Activated CD8-positive, alpha-beta memory T cell treated with anti-CD3 and anti-CD28 coated beads, Interleukin-2, amount 50 U/mL, for 24 hours (primary cell): ENCODE data around the gene MTREX.

Experiments
- DNase-seq: peaks from one replicate; pipeline ENCODE4 v3.0.0-alpha.2; 2020; ENCODE audit errors: extremely low read depth

Gene MTREX

DNA sequence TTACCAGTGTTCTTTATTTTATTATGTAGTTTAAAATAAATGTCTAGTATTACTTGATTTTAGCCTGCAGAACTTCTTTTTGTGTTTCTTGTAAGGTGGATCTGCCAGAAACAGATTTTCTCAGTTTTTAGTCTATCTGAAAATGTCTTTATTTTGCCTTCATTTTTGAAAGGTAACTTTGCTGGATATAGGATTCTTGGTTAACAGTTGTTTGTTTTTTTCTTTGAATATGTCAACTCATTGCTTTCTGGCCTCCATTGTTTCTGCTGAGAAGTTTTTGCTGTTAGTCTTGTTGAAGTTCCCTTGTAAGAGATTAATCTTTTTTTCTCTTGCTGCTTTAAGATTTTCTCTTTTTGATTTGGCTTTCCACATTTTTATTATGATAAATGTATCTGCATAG is 75.5 kb downstream of the MTREX start:
- no peak for DNase-seq

DNA sequence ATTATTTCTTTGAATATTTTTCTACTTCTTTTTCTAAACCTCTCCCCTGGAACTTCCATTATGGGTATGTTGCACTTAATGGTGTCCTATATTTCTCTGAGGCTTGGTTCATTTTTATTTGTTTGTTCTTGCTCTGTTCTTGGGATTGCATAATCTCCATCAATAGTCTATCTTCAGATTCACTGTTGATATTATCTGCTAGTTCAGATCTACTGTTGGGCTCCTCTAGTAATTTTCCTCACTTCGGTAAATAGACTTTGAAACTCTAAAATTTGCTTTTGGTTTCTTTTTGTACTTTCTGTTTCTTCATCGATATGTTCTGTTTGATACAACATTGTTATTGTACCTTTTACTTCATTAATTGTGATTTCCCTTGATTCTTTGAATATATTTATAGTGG is 76.3 kb downstream of the MTREX start:
- DNase-seq = no peak

DNA sequence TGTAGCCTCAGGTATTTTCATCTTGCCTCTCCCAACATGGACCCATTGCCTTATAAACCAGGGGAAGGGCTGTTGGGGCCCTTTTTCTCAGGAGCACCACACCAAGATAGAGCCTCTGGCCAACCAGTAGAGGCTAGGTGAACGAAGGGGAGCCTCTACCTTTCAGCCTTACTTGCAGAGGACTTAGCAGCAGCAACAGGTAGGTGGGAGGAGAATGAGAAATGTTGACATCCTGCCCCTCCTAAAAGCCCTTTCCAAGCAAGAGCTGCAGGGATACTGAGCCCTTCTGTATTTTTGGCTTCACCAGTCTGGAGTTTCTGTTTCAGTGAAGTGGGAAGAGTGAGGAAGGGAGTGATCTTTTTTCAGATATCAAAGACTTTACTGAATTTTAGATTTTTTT is 77.4 kb downstream of the MTREX start:
- no peak for DNase-seq

DNA sequence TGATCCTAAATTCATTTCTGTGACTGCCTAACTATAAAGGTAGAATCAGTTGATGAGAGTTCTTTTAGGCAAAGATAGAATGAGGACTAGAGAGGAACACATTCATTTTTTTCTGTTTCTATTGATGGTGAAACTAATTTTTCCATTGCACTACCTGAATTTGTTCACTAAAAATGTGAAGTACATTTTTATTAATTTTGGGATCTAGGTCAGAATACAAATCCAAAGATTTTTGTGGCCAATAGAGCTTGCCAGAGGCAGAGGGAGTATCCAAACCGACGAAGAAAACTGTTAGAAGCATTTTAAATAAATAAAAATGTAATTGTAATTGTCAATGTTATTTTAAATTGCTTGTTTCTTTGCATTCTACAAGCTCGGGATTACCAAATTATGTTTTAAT is 78.1 kb downstream of the MTREX start:
- DNase-seq = no peak

DNA sequence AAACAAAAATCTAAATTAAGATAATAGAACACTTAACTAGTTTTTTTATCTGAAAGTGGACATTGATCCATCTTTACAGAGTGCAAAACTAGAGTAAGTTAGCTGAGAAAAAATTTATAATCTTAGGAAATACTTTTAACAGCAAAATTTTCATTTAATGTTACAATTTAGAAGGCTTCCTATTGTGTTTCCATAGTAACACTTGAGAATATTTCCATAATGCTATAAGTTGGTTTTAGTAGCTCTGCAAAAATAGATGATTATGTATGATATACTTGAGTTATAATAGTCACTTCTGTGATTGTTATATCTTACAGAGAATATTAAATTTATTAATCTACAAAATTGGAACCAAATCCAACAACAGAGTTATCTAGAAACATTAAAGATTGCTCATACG is 78.6 kb downstream of the MTREX start:
- no peak for DNase-seq

DNA sequence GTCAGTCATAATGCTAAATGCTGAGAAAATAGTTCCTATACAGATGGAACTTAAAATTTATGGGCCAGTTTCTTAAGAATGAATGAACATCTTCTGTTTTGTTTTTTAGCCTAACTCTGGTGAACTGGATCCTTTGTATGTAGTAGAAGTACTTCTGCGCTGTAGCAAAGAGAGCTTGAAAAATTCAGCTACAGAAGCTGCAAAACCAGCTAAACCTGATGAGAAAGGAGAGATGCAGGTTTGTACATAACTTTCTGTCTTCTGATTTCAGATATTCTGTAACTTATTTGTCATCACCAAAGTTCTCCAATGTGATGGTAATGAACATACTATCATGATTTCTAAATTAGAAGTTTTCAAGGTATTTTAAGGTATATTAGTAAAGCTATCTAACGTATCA is 80.1 kb downstream of the MTREX start:
- no peak for DNase-seq

DNA sequence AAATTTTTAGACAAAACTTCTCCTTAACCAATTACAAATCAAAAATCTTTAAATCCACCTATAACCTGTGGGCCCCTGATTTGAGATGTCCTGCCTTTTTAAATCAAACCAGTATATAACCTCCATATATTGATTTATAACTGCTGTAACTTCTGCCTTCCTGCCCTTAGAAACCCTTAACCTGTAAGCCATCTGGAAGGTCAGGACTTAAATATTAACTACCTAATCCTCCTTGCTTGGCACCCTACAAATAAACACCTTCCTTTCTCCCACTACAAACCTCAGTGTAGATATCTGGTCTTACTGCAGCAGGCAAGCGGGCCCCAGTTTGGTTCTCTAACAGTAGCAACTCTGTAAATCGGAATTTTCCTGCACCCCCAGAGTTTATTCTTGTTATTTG is 83.9 kb downstream of the MTREX start:
- DNase-seq = no peak

DNA sequence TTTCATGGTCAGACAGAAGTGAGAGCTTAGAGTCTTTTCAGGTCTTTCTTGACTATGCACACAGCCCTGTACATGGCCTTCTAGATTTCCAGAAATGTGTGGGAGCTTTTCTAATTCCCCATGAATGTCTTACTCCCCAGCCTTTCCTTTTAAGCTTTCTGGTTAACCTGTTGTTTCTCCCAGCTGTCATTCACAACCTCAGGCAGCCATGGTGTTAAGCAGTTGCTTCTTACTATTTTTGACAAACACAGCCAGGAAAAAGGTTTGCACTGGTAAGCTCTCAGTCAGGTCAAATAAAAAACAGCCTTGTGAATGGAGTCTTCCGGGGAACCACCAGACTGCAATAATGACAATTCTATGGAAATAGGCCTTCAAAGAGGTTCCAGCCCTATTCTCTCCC is 84.9 kb downstream of the MTREX start:
- no peak for DNase-seq

DNA sequence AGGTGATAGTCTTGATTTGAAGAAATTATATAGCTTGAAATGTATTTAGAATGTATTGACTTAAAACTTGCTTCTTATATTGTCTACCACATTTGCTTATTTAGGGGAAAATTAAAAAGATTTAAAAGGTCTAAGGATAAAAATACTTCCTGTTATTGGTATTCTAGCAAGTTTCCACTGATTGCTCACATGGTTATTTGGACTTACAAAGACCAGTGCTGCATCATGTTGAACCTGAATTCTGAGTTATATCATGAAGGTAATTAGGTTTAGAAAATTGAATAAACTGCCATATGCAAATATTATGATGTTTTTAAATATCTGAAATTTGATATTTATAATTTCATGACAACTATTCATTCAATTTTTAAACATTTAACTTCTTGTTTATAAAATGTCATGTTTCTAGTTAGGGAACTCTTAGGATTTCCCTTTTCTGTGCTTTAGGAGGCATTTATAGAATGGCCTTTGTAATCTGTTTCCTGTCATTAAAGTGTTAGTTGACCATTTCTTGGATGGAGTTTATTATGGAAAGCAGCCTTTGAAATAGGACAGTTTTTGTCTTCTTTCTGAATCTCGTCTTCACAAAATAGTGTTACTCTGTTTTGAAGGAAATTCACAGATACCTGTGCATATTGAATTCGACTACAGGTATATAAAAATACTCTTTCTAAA is 85.8 kb downstream of the MTREX start:
- no peak for DNase-seq

DNA sequence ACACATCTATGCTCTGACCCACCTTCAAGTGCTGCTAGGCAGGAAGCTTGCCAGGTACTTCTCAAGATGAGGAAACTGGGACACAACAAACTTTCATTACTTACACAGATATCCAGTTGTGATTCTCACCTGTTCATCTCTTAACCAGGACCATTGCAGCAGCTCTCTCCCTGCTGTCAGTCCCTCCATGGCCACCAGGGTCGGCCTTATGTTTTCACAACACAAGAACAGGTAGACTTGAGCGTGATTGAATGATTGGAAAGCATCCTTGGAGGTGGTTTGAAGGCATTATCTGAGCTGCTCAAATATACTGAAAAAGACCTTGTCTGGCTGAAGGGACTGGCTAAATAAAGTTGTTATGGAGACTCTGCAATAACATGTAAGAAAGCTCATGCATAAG is 94.4 kb downstream of the MTREX start:
- DNase-seq = no peak

DNA sequence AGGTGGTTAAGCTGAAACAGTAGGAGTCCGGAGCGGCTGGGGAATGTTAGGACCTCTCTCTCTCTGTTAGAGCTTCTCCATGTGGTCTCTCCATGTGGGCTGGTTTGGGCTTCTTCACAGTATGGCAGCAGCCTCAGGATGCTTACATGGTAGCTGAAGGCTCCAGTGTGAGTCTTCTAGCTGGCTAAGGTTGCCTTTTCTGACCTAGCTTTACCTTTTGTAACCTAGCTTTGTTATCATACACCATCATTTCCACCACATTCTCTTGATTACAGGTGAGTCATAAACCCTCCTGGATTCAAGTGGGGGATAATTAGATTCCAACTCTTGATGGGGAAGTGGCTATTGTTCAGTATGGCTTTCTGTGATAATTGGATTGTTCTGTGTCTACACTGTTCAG is 98.5 kb downstream of the MTREX start:
- no peak for DNase-seq

DNA sequence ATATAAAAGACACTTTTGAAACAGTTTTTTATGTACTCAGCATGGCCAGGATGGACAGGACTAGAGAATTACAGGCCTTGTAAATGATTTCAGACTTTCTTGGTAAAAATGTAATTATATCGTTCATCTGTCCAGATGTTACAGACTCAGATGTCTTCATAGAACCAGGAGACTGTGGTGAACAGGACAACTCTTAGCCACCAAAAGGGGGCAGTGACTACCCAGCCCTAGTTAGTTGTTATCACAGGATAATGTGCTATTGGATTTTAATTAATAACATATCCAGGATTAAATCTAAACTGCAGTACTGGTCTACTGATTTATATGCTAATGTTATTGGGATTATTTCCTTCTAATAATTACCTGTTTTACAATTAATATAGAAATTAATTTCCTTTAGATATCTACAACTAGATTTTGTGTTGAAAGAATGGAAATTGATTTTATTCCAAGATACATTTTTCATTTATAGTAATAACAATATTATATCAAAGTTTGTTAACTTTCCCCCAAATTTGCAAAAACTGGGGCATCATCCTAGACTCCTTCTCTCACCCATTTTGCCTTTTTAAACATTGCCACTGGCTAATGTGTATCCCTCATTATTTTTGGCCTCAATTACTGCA is 99.4 kb downstream of the MTREX start:
- DNase-seq = no peak

DNA sequence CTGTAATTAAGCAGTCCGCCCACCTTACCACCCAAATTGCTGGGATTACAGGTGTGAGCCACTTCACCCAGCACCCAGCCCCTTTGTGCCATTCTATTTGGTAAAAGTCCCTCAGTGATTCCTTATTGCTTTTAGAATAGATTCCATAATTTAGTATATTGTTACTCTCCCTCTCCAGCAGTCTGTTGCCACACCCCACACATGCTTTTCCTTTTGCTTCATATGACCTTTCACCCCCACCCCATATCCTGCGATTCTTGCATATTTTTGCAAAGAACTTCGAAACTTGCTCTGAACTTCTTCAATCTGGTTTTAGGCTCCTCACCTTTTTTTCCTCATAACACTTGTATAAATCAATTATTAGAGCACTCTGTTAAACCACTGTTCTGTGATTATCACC is 100.2 kb downstream of the MTREX start:
- no peak for DNase-seq

DNA sequence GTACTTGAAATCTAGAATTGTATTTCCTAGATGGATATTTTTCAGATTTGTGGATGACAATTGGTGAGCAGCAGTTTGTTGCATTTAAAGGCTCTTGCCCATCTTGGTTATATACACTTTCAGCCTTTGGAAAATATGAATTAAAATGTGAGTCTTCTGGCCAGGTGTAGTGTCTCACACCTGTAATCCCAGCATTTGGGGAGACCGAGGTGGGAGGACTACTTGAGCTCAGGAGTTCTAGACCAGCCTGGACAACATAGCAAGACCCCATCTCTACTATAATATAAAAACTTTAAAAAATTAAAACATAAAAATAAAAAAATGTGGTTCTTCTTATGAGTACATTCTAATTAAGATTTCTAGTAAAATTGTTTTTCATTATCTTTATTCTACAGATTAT is 102.0 kb downstream of the MTREX start:
- DNase-seq = no peak

DNA sequence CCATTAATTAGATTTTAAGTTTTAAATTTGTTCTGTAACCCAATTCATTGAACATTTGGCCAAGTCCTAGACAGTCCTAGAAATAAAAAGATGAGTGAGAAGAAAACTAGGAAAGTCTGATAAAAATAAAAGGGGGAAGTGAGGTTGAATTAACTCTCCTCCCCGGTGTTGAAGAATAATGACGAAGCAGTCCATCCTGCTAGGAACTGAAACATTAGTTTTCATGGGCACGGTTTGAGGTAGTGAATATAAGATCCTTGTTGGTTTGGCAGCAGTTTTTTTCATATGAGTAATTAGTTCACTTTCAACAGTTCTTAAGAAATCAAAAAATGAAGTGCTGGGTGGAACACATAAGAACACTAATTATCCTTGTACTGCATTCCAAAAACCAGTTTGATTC is 103.1 kb downstream of the MTREX start:
- DNase-seq = no peak

DNA sequence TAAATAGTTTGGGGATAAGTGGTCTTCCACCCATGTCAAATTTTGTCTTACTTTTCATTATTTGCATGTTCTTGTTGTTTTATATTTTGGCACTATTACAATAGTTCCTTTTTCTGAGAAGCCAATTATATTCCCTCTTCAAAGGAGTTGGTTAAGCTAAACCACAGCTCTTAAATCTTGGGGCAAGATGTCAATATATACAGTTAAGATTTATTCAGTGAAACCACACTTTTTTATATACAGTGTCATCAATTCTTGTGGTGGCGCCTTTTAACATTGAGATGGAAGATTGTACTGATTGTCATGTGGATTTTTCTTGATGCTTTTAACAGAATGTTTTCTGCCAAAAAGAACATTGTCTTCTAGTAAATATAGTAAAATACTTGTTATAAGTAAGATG is 104.1 kb downstream of the MTREX start:
- DNase-seq = no peak

DNA sequence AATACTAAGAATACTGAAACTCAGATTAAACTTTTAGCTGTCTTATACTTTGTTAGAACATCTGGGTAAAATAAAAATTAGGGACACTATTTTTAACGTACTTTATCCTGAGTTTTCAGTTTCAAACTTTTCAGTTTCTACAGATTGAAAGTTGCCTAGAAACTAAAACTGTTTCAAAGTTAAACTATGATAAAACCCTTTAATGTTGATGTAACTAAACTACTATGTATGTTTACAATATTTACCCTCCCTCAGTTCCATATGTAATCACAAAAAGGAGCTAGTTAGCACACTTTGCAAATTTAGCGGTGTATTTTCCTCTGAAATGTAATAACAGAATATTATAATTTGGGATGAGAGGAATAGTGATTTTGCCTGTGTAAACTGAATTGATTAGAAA is 105.9 kb downstream of the MTREX start:
- DNase-seq = no peak

DNA sequence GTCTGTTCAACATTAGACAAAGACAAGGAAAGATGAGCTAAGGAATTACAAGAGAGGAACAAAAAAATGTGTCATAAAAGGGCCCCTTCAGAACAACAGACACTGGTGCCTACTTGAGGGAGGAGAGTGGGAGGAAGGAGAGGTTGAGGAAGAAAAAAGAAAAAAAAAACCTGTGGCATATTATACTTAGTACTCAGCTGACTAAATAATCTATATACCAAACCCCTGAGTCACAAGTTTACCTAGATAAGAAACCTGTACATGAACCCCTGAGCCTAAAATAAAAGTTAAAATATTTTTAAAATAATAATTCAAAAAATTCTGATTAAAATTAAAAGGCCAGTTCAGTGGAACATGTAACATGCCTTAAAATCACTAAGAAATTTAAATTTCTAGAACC is 107.3 kb downstream of the MTREX start:
- no peak for DNase-seq

DNA sequence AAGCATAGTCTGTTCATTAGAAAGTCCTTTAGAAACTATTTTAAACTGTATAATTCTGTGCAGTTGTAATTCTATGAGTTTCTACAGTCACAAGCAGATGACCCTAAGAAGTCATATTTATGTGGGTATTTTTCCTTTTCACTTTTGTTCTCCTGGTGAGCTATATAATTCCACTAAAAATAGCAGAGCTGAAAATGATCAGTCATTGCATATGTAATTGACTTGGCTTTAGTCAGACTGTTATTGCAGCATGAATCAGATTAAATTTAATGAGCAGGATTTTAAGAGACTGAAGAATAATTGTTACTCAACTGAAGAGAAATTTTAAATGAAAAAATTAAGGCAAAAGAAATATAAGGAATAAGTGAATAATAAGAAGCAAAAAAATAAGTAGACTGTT is 108.5 kb downstream of the MTREX start:
- no peak for DNase-seq

DNA sequence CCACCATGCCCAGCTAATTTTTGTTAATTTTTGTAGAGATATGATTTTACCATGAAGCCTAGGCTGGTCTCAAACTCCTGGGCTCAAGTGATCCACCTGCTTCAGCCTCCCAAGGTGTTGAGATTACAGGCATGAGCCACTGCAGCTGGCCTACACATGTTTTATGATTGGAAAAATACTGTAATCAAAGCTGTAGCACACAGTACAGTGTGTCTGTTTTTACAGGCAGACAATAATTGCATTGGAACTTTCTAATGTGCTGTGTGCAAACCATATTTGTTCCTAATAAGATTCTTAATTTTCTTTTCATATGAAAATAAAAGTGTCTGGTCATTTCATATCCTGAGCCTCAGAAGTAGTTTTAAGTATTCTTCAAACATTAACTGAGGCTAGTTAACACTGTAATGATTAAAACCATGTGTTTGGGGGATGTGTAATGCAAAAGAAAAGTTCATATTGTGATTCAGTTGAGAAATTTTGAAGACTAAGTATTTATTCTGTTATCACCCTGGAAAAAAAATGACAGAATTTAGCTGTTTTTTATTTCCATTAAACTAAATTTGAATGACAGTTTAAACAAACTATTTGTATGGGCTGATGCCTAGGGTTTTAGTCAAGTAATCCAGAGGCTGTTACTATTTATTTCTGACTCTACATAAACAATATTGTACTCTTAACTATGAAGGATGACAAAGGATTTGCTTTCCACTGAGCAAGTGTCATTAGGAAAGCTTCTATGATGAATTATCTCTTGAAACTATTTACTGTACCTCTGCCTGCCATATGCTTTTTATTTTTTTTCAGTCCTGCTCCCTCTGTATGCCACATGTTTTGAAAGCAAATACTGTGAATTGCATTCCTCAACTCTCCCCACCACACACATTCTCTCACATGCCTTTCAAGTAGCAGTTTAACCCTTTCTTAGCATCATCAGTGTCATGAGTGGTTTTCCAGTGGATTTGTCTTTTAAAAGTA is 111.5 kb downstream of the MTREX start:
- no peak for DNase-seq

DNA sequence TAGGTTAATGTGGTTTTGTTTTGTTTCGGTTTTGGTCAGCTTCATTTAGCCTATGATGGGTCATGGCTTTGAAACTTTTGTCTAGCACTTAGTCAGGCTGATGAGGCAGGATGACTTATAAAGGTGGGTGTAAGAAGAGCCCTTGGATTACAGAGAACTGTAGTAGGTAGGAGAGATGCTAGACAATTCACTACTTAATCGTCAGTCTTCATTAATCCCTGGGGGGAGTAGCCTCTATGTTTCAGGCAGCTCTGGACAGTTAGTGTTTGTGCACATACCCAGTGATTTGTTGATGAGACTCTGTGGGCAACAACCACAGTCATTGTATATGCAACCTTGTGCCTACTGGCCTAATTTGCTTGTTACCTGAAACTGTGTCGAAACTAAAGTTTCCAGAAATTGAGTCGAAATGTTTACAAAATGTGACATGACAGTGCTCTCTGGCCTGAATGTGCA is 113.3 kb downstream of the MTREX start:
- DNase-seq = no peak

DNA sequence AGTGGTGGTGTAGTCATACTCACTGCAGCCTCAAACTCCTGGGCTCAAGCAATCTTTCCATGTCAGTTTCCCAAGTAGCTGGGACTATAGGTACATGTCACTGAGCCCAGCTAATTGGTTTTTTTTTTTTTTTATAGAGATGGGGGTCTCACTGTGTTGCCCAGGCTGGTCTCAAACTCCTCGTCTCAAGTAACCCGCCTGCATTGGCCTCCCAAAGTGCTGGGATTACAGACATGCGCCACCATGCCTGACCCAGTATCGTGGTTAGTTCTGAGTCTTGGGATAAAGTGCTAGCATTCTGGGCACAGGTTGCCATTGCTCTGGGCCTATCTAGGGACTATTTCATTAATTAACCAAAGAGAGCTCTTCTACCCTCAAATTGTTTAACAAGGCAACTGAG is 118.7 kb downstream of the MTREX start:
- DNase-seq = no peak

DNA sequence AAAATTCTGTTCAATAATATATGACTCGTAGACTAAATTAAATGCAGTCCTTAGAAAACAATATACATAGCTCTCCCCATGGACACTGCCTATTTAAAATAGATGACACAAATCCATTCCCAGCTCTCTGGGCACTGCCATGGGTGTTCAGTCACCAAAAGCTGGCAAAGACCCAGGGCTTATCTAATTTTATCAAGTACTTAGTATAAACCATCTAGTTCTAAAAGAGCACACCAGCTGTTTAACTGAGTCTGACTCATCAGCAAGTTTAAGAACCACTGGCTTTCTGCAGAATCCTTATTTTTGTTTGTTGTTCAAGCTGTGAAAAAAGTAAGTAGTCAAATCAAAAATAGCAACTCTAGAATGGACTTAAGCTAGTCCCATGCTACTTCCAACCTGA is 119.4 kb downstream of the MTREX start:
- no peak for DNase-seq
